ENCODE results near the gene OSR1.

GRCh38 chr2:19337202-19337601 lies 21.2 kb downstream of the OSR1 start:
- no peak for TF ChIP-seq CTCF (conservative IDR thresholded peaks at IDR 0.05 in 1 of 2, IDR thresholded peaks at IDR 0.05 in 1 of 2; ENCODE audit: low read depth in 1 of 2, low read length in 2 of 2)
- no peak for TF ChIP-seq EZH2 (IDR thresholded peaks at IDR 0.05; ENCODE audit: low read length, missing control alignments)
